Activated gamma-delta T cell (primary cell): ENCODE data around the gene NBEA.
"Not testable (repeated sequence)": the region's sequence is repeated elsewhere in the genome, so short reads cannot be mapped to it uniquely, and the experiment has no call there.

Experiments
- DNase-seq: peaks from one replicate; lab custom pipeline; 2025; lab: John Stamatoyannopoulos, UW

NBEA gene

GRCh38 chr13:35389535-35389934 lies 447.5 kb downstream of the NBEA start:
- DNase-seq = no peak

- no peak for DNase-seq
Observed at GRCh38 chr13:35392768-35393167, 450.7 kb downstream of the NBEA start.

- DNase-seq = no peak
Observed at GRCh38 chr13:35393886-35394285, 451.8 kb downstream of the NBEA start.

- DNase-seq = not testable (repeated sequence)
Observed at GRCh38 chr13:35408285-35408684, 466.2 kb downstream of the NBEA start.

GRCh38 chr13:35411059-35411744 lies 469.1 kb downstream of the NBEA start:
- DNase-seq = no peak

GRCh38 chr13:35448465-35448864 lies 506.4 kb downstream of the NBEA start:
- no peak for DNase-seq

- DNase-seq = no peak
Observed at GRCh38 chr13:35449821-35450220, 507.8 kb downstream of the NBEA start.

- no peak for DNase-seq
Observed at GRCh38 chr13:35455022-35455421, 513.0 kb downstream of the NBEA start.

- no peak for DNase-seq
Observed at GRCh38 chr13:35457258-35457657, 515.2 kb downstream of the NBEA start.

- DNase-seq = no peak
Observed at GRCh38 chr13:35460061-35460460, 518.0 kb downstream of the NBEA start.

GRCh38 chr13:35465371-35465770 lies 523.3 kb downstream of the NBEA start:
- no peak for DNase-seq

GRCh38 chr13:35468195-35468594 lies 526.1 kb downstream of the NBEA start:
- DNase-seq = no peak

- no peak for DNase-seq
Observed at GRCh38 chr13:35469806-35470525, 527.9 kb downstream of the NBEA start.

GRCh38 chr13:35470671-35471661 lies 528.9 kb downstream of the NBEA start:
- DNase-seq = no peak

GRCh38 chr13:35471706-35472322 lies 529.7 kb downstream of the NBEA start:
- no peak for DNase-seq

- DNase-seq = no peak
Observed at GRCh38 chr13:35472323-35472881, 530.3 kb downstream of the NBEA start.

- DNase-seq = no peak
Observed at GRCh38 chr13:35473206-35473775, 531.2 kb downstream of the NBEA start.

GRCh38 chr13:35473802-35474201 lies 531.7 kb downstream of the NBEA start:
- DNase-seq = no peak

- no peak for DNase-seq
Observed at GRCh38 chr13:35474496-35475211, 532.6 kb downstream of the NBEA start.

- DNase-seq = no peak
Observed at GRCh38 chr13:35475212-35475959, 533.3 kb downstream of the NBEA start.
